NCI-H2227 (cell line): ENCODE data around the gene GMCL2.

Source experiments
- DNase-seq: peaks from one replicate; lab custom pipeline; 2025; ENCODE audit not compliant: unreplicated experiment; lab: John Stamatoyannopoulos, UW

GMCL2 gene

DNA sequence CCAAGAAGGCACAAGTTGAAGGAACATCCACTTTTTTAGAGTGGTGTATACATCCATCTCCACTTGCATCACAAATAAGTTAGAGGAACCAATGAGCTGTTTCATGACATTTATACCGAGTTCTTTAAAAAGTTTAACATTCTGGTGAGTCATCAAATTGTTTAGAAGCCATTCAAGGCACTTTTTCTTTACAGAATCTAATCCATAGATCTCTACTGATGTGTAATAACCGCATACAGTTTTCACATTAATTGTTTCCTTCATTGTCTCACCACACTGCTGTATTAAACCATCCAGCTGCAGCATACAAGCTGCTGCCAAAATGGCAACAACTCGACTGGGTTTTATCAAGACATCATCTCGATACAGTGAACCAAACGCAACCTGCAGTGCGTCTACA lies 744 bp downstream of the GMCL2 start:
- DNase-seq: no peak

DNA sequence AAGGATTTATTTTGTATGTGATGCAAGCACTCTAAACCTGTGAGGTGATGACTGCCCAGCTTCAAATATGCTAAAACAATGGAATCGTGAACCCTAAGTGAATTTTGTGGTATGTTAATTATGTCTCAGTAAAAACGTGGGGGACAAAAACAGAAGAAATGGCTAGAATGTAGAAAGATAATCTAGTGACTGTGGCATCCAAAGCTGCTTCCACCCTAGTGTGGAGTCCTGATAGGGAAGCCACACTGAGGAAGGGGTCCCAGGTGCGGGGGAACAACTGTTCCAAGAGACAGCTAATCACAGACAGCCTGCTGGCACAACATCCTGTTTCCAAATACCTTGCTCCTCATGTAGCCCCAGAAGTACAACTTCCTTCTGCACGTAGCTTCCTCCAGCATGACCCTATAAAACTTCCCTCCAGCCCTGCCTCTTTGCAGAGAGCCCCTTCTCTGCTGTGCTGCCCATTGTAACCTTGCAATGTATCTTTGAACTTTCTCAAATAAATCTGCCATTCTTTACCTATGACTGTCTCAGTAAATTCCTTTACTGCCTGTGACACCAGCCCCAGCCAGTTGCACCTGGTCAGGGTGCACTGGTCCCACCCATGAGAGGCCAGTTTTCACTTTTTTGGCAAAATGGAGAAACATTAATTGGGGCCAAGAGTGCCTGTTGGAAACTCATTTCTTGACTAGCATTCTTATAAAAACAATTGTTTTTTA lies 4.9 kb downstream of the GMCL2 start:
- DNase-seq: no peak

- no peak for DNase-seq
Measured at GRCh38 chr5:178180141-178180863, 6.9 kb downstream of the GMCL2 start.

DNA sequence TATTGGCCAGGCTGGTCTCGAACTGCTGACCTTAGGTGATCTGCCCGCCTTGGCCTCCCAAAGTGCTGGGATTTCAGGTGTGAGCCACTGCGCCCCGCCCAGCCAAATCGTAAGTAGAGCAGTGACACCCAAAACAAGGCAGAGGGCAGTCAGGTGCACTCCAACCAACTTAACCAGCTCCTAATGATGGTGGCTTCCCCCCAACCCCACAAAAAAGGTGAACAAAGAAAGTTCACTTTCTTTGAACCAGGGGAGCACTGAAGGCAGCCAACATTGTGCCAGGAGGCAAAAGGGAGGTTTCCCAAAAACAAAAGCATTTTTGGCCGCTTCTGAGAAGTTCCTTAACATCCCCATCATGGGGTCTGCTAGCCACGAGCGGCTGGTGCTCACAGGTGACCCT lies 9.6 kb downstream of the GMCL2 start:
- DNase-seq: no peak

GRCh38 chr5:178176791-178177190 lies 10.4 kb downstream of the GMCL2 start:
- DNase-seq: no peak

DNA sequence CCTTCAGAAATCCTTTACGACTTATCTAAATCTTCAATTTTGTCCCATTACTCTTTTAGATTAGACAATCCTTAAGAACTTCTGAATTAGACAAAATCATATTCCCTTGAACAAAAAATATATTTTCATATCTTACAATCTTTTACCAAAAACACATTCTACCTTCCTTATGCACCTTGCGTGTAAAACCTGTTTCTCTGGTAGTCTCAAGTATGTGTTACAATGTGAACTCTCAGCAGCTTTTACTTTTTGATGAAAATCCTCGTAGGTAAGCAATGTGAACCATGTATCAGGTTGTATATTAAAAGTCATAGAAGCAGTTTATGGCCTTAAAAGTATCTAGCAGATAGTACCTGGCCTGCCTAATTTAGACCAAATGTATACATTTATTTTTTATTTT lies 12.7 kb downstream of the GMCL2 start:
- no peak for DNase-seq

GRCh38 chr5:178170455-178170854 lies 16.7 kb downstream of the GMCL2 start:
- DNase-seq: no peak

DNA sequence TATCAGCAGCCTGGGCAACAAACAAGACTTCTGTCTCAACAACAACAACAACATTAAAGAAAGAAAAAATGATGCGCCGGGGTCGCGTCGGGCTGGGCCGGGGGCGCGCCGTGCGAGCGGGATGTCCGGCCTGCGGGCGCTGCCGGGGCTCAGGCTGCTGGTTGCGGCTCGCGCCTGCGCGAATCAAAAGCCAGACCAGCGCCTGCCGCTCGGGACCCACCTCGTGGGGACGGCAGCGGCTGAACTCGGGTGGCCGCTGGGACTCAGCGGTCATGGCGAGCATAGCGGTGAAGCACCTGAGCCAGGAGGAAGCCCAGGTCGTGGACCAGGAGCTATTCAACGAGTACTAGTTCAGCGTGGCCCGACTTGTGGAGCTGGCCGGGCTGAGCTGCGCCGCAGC lies 21.6 kb downstream of the GMCL2 start:
- no peak for DNase-seq

DNA sequence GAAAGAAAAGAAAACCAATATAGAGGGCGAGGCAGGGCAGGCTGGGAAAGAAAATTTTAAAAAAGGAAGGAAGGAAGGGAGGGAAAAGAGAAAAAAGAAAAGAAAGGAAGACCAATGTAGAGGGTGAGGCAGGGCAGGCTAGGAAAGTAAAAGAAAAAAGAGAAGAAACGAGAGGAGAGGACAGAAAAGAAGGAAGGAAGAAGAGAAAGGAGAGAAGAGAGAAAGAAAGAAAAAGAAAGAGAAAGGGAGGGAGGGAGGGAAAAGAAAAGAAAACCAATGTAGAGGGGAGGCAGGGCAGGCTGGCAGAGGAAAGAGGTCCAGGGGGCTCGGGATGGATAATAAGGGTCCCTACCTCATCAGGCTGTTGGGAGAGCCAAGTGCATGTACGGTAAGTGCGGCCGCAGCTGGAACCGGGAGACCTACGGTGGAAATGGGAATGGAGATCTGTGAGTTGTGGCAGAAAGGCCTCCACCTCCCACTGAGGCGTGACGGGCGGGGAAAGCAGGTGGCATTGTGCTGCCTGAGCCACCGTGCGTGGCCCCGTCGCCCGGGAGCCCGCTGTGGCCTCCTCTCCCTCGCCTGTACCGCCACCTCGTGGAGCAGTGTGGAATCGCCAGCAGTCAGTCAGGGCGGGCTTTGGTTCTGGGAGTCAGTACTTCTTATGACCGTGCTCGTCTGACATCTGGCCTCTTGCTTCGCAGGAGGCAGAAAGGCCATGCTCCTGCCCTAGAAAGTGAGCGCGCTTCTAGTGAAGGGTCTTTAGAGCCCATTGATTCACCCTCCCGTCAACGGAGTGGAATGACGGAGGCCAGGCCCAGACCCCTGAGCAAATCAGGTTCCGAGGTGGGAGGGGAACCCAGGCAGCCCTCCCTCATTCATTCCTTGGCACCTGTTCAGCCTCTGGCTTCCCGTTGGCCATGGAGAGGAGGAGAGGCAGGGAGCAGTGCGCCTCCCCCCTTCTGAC lies 23.1 kb downstream of the GMCL2 start:
- DNase-seq: peak; percentile 89

DNA sequence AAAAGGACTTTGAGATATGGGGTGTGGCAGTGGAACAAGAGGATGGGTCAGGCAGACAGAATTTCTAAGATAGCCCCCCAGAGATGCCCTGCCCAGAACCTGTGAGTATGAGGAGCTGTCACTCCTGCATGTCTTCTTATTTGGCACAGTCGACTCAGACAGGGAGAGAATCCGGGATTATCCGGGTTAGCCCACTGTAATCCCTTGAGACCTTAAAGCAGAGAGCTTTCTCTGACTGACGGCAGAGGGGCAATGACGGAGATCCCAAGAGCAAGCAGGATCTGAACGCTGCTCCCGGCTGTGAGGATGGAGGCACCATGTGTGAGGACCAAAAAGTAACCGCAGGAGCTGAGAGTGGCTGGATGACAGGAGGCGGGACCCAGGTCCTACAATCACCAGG lies 24.7 kb downstream of the GMCL2 start:
- DNase-seq: no peak

GRCh38 chr5:178160176-178160575 lies 27.0 kb downstream of the GMCL2 start:
- DNase-seq: no peak

DNA sequence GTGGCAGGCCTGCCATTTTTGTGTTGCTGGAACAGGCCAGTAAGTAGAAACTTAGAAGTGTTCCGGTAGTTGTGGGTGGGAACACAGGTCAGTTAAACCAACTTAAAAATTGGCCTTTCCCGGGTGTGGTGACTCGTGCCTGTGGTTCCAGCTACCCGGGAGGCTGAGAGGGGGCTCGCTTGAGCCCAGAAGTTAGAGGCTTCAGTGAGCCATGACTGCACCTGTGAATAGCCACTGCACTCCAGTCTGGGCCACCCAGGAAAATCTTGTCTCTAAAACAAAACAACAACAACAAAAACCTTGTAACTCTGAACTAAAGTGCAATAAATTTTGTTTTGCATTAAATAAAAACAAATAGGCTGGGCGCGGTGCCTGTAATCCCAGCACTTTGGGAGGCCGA lies 32.1 kb downstream of the GMCL2 start:
- no peak for DNase-seq

- peak; percentile 97 for DNase-seq
Measured at GRCh38 chr5:178153530-178154340, 33.4 kb downstream of the GMCL2 start, which contains the start of gene NHP2. Gene NHP2, minus strand, starts transcription at chr5:178153885. Its CDS starts 68 bp downstream, at chr5:178153817.

DNA sequence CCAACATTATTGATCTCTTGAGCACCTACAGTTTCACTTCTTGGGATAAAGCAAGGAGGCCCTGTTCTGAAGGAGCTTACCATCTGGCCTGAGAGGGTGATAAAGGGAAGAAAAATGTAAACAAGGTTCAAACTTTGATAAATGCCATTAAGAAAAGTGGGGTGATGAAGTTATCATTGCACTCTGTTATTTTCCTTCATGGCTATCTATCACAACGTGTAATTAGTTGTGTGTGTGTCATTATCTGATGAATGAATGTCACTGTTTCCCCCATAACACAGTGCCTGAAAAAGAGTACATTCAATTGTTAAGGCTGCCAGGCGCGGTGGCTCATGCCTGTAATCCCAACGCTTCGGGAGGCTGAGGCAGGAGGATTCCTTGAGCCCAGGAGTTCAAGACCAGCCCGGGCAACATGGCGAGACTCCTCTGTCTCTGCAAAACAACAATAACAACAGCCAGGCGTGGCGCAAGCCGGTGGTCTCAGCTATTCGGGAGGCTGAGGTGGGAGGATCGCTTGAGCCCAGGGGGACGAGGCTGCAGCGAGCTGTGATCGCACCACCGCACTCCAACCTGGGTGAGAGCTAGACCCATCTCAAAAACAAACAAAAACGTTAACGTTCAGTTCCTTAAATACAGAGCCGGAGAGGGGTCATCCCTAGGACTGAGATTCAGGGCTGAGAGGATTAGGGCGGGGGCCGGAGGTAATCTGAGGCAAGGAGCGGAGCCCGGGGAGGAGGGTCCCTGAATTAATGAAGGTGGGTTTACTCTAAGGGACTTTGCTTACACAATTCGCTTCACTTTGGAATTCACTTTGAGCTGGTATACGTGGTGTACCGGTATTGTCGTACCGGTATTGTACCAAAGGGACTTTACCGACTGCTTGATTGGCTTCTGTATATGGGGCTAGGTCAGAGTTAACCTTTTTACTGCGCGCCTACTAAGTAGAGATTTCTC lies 34.4 kb downstream of the GMCL2 start:
- no peak for DNase-seq

GRCh38 chr5:178150977-178151734 lies 36.0 kb downstream of the GMCL2 start:
- peak; percentile 15 for DNase-seq

- DNase-seq: no peak
Measured at GRCh38 chr5:178149199-178149932, 37.8 kb downstream of the GMCL2 start.

- DNase-seq: no peak
Measured at GRCh38 chr5:178147406-178147805, 39.8 kb downstream of the GMCL2 start.
